HG02885 (cell line): ENCODE data around the gene SLC47A2.

ENCODE experiments used
- ATAC-seq: cut with Tn5 transposase; IDR thresholded peaks from one replicate; pipeline ENCODE4 v1.9.1; 2021; ENCODE audit warnings: mild to moderate bottlenecking; ENCODE audit not compliant: unreplicated experiment, poor library complexity

SLC47A2 gene

GRCh38 chr17:19648475-19649273 lies 67.7 kb downstream of the SLC47A2 start, which contains the start of gene ALDH3A2:
ALDH3A2 (plus strand) TSS chr17:19648751; CDS start chr17:19648972, 221 bp downstream.
- peak; percentile 93 for ATAC-seq

GRCh38 chr17:19647697-19648474 lies 68.5 kb downstream of the SLC47A2 start:
- peak; percentile 35 for ATAC-seq

GRCh38 chr17:19646788-19647696 lies 69.3 kb downstream of the SLC47A2 start:
- ATAC-seq = no peak

GRCh38 chr17:19645734-19646201 lies 70.6 kb downstream of the SLC47A2 start:
- no peak for ATAC-seq

- no peak for ATAC-seq
Observed at GRCh38 chr17:19644493-19645210, 71.7 kb downstream of the SLC47A2 start.

- no peak for ATAC-seq
Observed at GRCh38 chr17:19642373-19642893, 74.0 kb downstream of the SLC47A2 start.

GRCh38 chr17:19641687-19642372 lies 74.6 kb downstream of the SLC47A2 start:
- ATAC-seq = no peak

GRCh38 chr17:19631905-19632304 lies 84.5 kb downstream of the SLC47A2 start:
- ATAC-seq = no peak

- no peak for ATAC-seq
Observed at GRCh38 chr17:19630661-19631060, 85.7 kb downstream of the SLC47A2 start.

- no peak for ATAC-seq
Observed at GRCh38 chr17:19630035-19630434, 86.3 kb downstream of the SLC47A2 start.

- no peak for ATAC-seq
Observed at GRCh38 chr17:19629449-19629848, 86.9 kb downstream of the SLC47A2 start.
